Measurements from ENCODE around the gene LYRM1.
"Not testable (repeated sequence)": the region's sequence is repeated elsewhere in the genome, so short reads cannot be mapped to it uniquely, and the experiment has no call there.

Gene LYRM1

GRCh38 chr16:20903899-20904506, 3.4 kb downstream of the LYRM1 start:
- DNase-seq, result no peak

- DNase-seq, result peak; percentile 38
These were observed 4.0 kb downstream of the LYRM1 start for GRCh38 chr16:20904507-20905081.

- no peak for DNase-seq
These were observed 5.0 kb downstream of the LYRM1 start for GRCh38 chr16:20905576-20905975.

DNA sequence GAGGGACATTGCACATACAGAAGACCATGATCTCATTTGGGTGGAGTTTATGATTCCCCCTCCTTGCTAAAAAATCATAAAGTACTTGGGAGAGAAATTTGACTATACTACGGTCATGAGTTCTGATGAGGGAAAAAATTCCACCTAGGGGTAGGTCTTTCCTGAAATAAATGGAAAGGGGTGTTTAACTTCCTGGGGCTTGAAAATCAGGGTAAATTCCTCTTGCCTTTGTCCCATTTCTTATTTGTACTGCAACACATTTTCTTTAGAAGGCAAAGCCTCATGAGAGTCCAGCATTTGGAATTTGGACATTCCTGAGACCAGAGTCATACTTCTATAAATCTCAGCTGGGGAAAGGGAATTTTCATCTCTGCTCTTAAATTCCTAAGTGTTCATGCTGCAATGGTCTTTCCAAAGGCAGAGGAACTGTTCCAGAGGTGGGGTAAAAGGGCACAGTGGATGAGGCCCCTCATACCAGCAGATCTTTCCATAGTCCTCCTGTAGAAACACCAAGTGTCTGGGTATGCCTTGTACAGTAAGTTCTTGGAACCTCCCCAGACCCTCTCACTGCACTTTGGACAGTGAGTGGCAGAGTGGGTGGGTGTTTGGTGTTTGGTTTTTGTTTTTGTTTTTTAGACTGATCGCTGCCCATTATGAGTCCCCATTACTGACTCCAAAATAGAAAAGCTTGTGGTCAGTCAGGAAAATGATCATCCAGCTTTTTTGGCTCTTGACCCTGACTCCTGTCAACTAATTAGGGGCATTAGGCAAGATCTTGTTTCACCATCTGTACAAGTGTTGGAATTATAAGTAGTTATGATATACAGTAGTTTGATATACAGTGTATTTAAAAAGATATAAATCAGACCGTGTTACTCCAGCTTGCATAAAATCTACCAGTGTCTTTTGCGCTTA, 6.0 kb downstream of the LYRM1 start:
- DNase-seq, result no peak

DNA sequence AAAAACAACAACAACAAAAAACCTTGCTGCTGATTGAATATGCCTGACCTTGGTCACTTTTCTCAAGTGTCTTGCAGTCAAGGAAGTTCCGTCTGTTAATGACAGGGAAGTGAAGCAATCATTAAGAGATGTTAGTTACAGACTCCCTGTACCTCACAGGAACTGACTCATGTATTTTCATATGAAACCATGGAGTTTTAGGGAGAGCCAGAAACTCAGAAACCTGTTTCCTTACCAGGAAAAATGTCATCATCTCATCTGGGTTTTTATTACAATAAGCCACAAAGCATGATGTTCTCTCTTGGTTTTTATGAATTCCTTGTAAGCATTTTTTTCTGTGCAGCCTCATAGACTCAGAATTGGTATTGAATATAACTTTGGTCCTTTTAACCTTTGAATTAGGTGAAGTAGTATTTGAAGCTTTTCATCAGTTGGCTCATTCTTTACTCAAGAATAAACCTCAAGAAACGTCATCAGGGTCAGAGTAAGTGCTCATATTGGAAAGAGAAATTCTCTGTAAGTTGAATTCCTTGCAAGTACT, 10.3 kb downstream of the LYRM1 start:
- no peak for DNase-seq

DNA sequence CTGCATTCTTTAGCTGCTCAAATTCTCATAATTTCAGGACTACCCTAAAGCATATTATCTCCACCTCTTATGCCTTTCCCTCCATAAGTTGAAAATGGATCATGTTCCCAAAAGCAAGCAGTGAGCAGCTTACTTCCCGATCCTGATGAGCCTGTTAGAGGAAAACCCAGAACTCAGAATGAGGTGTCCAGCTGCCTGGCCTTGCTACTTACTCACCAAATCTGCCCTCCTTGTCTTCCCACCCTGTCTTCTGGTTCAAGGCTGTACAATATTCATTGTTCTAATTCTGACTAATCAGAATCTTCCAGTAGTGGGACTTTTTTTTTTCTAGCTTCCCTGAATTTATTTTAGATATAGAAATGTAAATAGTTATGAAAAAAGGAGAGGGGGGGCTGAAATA, 10.8 kb downstream of the LYRM1 start:
- no peak for DNase-seq

GRCh38 chr16:20916289-20916688, 15.7 kb downstream of the LYRM1 start:
- no peak for DNase-seq

GRCh38 chr16:20916942-20917341, 16.4 kb downstream of the LYRM1 start:
- DNase-seq, result no peak

- no peak for DNase-seq
These were observed 18.1 kb downstream of the LYRM1 start for GRCh38 chr16:20918486-20919239.

DNA sequence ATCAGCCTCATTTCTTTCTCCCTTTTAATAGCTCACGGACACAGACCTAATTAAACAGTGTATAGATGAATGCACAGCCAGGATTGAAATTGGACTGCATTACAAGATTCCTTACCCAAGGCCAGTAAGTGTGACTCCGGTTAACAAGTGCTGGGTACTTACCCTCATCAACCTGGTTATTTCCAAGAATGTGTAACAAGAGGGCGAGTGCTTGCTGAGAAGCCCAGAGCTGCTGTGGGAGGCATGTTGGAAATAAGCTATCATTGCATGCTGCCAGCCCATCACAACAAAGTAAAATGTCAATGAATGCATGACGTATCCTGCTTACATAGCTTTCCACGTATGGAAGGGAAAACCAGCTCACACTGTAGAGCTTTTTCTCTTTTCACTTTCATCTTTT, 19.5 kb downstream of the LYRM1 start:
- no peak for DNase-seq

- DNase-seq, result no peak
These were observed 20.2 kb downstream of the LYRM1 start for GRCh38 chr16:20920799-20921198.

DNA sequence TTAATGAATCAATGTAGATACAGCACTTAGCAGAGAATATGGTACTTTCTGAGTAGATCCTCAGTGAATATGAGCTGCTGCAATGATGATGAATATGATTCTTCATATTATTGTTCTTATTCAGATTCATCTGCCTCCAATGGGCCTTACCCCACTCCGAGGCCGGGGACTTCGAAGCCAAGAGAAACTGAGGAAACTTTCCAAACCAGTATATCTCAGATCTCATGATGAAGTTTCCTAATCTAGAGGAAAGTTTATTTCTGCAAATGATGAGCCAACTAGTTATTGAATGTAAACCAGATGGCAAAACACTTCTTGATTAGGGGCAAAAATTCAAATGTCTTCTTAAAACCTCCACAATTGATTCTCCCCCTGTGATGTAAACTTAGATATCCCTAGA, 23.3 kb downstream of the LYRM1 start:
- no peak for DNase-seq

GRCh38 chr16:20925751-20926150, 25.2 kb downstream of the LYRM1 start:
- no peak for DNase-seq

GRCh38 chr16:20928774-20929411, 28.3 kb downstream of the LYRM1 start:
- no peak for DNase-seq

GRCh38 chr16:20929676-20930364, 29.2 kb downstream of the LYRM1 start:
- not testable (repeated sequence) for DNase-seq

- no peak for DNase-seq
These were observed 29.8 kb downstream of the LYRM1 start for GRCh38 chr16:20930365-20930690.

GRCh38 chr16:20931066-20931600, 30.6 kb downstream of the LYRM1 start:
- no peak for DNase-seq

DNA sequence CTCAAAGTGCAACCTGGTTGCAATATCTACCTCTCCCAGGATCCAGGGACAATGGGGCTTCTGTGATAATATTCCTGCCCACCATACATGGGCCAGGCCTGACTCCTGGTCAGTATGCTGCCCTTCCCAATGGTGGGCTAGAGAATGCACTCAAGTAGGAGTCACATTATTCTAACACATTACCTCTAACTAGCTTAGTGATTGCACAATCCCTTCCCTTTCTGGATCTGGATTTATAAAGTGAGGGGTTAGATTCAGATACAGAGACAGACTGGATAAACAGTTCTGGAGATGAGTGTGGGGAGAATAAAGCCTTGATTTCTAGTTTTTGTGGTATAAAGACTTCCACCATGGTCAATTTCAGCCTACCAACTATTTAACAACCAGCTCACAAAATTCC, 33.0 kb downstream of the LYRM1 start:
- DNase-seq, result no peak

- DNase-seq, result no peak
These were observed 37.2 kb downstream of the LYRM1 start for GRCh38 chr16:20937736-20938135.

DNA sequence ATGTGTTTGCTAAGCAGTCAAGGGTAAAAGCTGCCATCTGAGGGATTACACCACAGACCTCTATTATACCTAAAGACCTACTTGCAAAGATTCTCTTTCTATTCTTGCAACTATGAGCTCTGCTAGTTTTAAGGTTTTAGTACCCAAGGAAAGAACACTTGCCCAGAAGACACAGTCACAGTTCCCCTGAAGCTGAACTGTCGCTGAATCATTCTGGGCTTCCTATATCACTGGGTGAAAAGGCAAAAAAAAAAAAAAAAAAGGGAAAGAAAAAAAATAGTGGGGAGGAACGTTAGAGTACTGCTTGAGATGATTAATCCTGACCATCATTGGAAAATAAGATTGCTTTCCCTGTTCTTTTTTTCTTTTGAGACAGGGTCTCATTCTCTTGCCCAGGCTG, 37.9 kb downstream of the LYRM1 start:
- peak; percentile 26 for DNase-seq

DNA sequence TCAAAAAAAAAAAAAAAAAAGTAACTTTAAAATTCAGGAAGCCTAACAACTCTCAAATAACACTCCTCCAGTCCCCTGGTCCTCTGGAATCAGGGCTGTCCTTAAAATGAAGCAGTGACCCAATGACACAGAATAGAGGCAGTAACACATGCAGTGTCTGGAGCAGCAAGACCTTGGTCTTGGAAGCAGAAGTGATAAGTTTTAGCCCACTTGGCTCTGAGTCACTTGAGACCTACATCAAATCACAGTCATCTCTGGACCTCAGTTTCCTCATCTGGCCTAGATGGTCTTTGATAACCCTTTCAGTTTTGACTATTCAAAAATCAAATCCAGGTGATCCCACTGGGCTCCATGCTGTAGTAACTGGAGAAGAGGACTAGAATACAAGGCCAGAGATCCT, 39.0 kb downstream of the LYRM1 start:
- no peak for DNase-seq

Data from stimulated activated CD4-positive, alpha-beta T cell treated with anti-CD3 and anti-CD28 coated beads, Interleukin-15, amount 100 ng/mL, for 24 hours (primary cell).